GM21423 (cell line): ENCODE measurements around the gene BOD1.

Source experiments
- ATAC-seq: cut with Tn5 transposase; IDR thresholded peaks from one replicate; pipeline ENCODE4 v1.9.1; 2021; ENCODE audit warnings: mild to moderate bottlenecking, moderate library complexity; ENCODE audit not compliant: unreplicated experiment

BOD1 gene

DNA sequence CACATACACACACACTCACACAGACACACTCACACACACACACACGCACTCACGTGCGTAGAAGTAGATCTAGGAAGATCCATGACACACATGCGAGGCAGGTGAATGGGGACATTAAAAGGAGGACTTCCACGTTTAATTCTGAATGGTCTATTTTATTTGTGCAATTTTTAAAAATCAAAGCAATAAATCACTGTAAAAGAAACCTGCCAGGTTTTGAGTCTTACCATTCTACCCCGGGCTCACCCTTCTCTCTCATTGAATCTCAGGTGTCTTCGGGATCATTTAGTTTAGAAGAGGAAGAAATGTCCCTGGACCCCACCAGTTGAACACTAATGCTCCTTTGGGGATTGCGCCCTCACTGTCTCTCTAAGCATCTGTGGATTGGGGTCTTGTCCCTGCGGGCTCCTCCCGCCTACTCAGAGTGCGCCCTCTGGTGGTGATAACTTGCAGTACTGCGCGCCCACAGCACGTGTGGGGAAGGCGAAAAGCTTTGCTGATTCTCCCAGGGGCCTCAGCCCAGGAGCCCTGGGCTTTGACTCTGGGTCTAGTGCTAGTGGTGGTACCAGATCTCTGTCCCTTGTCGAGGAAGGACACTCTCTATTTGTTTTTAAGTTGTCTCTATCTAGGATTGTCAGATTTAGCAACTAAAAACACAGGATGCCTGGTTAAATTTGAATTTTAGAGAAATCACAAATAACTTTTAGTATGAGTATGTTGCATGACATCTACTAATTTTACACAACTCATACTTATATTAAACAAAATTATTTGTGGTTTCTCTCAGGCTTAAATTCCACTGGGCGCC is 34.8 kb downstream of the BOD1 start:
- ATAC-seq: no peak

DNA sequence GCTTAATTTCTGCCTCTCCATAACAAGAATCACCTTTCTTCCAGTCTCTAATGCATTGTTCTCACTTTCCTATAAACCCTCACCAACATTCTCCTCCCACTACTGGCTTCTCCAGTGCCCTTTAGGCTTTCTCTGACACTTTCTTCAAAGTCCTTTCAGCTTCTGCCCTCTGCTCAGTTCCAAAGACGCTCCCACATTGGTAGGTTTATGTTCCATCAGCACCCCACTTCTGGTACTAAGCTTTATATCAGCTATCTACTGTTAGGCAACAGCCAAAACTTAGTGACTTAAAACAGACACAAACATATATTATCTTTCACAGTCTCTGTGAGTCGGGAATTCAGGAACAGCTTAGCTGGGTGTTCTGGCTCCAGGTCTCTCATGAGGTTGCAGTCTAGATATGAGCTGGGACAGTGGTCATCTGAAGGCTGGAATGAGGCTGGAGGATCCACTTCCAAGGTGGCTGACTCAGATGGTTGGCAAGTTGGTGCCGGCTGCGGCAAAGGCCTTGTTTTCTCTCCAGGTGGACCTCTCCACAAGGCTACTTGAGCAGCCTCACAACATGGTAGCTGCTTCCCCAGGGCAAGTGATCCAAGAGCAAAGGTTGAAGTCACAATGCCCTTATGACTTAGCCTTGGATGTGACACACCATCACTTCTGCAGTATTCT is 37.4 kb downstream of the BOD1 start:
- ATAC-seq: no peak

- no peak for ATAC-seq
Measured at GRCh38 chr5:173577817-173578216, 38.6 kb downstream of the BOD1 start.

GRCh38 chr5:173577166-173577565 is 39.3 kb downstream of the BOD1 start:
- no peak for ATAC-seq

GRCh38 chr5:173575985-173576384 is 40.5 kb downstream of the BOD1 start:
- ATAC-seq: no peak

GRCh38 chr5:173574983-173575382 is 41.5 kb downstream of the BOD1 start:
- ATAC-seq: no peak

DNA sequence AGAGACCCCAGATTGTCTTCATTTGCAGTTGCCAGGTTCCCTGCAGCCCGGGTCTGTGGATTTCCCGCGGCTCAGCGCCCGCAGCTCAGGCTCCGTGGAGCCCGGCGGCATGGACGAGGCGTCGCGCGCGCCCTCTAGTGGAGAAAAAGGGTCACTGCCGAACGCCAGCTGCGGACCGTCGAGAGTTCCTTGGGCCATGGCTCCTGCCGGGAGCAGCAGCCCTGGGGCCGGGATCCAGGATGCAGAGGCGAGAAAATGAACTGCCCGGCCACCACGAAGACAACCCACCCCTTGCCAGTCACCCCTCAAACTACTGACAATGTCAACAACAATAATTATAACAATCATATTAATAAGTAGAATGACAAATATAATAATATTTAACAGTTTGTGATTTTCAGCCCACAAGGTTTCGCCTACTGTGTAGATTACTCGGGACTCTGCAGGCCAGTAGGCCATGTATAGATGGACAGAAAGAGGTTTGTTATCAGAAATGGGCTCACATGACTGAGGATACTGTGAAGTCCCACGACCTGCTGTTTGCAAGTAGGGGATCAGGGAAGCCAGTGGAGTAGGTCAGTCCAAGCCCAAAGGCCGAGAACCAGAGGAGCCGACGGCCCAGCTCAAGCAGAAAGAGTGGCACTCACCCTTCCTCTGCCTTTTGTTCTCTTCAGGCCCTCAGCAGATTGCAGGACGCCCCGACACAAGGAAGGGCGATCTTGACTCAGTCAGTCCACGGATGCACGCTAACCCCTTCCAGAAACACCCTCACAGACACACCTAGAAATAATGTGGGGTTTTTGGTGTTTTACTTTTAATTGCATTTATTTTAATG is 43.1 kb downstream of the BOD1 start:
- no peak for ATAC-seq

DNA sequence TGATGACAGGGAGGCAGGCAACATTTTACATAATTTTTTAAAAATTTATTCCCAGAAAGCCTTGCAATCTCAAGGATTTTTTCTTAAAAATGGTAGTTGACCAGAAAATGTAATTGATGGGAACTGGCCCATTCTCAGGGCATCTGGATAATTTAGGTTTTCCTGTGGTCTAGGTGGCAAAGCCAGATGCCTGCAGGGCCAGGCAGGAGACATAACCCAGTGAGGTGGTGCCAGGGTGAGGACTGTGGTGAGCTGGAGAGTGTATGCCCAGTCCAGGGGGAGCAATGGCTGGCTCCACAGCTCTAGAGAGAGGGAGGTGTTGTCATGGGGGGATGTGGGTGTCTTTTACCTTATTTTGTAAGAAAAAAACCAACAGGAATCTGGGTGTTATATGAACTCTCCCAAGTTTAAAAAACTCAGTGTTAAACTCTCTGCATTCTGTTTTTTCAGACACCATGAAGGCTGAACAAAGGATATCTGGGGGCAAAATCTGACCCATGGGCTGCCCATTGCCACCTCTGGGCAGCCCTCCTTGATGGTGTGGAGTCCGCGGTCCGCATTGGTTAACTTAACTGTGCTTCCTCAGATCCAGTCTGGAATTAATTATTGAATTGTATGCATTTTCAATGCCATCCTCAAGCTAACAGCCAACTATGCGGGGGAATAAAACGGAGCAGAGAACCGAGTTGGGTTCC is 43.9 kb downstream of the BOD1 start:
- ATAC-seq: no peak

DNA sequence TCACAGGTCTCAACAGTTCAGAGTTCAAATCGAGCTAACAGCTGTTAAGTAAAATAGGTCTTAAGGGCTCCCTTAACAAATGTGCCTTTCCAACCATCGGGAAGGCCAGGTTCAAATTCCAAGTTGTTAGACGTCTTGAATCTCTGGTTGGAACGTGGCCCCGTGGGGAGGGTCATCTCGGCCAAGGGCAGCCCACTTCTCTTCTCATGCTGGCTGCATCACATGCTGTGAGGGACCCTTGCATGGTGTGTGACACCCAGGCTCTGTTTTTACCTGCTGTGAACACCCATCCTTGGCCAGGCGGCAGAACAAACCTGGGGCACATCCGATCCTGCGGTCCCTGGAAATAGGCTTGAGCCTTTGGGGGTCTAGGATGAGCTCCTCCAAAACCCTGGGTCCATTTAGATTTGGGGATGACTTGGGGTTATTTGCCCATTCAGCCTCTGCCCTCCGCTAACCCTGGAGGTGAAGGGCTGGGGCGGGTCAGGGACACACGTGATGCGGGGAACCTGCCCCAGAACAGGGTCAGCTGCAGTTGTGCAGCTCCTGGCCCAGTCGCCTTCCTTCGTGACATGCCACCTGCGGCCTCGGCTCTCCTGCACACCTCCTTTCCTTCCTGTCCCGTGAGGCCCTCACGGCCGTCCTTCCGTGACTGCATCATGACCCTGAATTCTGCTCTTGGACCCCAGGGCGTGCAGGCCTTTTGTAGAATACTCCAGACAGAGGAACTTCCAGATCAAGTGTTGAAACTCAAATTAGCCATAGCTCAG is 45.9 kb downstream of the BOD1 start:
- ATAC-seq: no peak

- no peak for ATAC-seq
Measured at GRCh38 chr5:173568703-173569102, 47.7 kb downstream of the BOD1 start.

- no peak for ATAC-seq
Measured at GRCh38 chr5:173568128-173568527, 48.3 kb downstream of the BOD1 start.

DNA sequence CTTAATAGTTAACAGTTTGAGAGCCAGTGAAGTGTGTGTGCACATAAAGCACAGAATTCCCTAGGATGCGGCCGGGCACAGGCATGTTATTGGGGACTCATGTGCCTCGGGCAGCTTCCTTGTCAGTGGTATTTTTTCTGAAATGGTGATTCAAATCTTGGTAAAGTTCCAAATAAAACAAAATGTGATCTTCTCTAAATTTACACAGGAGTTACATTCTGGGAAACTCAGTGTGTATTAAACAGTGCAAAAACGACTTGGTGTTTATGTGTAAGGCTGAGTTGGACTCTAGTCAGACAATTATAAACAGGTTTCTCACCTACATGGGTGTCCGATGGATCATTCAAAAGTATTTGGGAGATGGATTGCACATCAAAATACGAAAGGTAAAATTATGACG is 48.9 kb downstream of the BOD1 start:
- no peak for ATAC-seq

DNA sequence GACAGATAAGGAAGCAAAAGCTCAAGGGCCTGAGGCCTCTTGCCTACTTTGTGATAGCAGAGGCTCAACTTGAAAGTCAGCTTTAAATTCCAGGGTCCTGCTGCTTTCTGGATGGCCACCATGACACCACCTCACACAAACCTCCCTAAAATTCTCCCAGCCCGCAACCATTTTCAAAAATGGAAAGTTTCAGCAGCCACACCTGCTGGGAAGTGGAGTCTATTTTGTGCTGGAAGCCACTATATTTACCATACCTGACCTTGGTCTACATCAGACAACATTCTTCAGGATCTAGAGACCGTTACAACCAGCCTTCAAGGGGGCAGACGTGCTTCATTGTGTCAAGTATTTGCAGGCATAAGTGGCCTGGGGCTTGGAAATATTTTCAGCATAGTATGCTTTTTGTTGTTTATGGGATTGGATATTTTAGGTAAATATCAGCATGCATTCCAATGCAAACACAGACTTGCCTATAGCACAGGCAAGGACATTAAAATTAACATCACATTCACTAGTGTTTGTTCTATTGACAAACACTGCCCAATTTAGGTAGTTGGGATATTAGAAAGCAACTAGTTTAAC is 50.9 kb downstream of the BOD1 start:
- ATAC-seq: no peak

DNA sequence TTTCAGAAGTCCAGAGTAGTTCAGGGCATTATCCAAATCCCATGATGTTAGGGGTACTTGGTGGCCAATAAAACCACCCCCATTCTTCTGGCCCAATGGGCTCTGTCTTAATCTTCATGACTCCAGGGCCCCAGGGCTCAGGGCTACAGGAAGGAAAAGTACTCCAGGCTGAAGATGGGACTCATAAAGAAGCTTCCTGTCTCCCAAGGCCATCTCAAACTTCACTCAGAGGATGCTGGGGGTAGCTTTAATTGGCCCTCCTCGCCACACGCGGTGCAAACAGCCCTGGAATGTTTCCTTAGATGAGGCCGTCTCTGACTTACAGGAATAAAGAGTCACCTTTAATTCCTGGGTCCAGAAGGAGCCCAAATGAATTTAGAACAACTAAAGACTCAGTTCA is 52.3 kb downstream of the BOD1 start:
- ATAC-seq: no peak

DNA sequence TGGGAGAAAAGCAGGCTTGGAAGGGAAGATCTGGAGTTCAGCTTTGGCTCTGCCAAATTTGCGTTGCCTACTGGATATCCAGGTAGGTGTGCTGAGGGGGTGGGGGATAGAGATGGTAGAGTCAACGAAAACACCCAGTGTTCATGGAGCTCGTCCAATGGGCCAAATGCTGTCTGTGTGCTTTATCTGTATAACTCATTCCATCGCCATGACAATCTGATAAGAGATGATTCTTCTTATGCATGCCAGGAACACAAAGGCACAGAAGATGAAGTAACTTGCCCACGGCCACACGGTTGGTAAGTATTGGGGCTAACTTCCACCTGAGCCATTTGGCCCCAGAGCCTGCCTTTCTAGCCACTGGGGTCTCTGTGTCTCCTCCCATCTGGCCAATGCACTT is 53.2 kb downstream of the BOD1 start:
- ATAC-seq: no peak

DNA sequence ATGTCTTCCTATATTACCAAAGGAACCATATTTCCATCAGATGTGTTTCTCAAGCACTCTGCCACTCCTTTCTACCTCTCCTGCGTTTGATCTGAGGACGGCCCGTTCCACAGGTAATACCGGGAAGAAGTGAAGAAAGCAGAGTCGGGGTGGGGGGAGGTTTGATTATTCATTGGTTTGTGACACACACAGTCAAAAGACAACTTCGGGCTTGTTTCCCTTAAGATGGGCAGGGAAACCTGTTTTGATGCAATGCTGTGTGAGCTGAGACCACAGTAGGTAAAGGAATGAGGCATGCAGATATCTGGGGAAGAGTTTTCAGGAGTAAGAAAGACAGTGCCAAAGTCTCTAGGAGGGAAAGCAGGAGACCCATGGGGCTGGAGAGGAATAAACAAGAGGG is 54.0 kb downstream of the BOD1 start:
- ATAC-seq: no peak
